ENCODE results near the gene ZNF821. TPM values are rescaled to one million over a fixed set of nuclear protein-coding genes. Genes with fewer than 3 reads are reported as not detected.
"Not testable (repeated sequence)": the region's sequence is repeated elsewhere in the genome, so short reads cannot be mapped to it uniquely, and the experiment has no call there.

ZNF821 gene
- total RNA-seq, 1 experiment from 2014 or later = 4.5 TPM

- no peak for DNase-seq (ENCODE audit: low read depth)
Observed at GRCh38 chr16:71902656-71903365, 18.8 kb upstream of the ZNF821 start.

- DNase-seq (ENCODE audit: low read depth) = no peak
Observed at GRCh38 chr16:71899171-71899570, 15.2 kb upstream of the ZNF821 start.

- DNase-seq (ENCODE audit: low read depth) = no peak
Observed at GRCh38 chr16:71896764-71897368, 12.9 kb upstream of the ZNF821 start.

- DNase-seq (ENCODE audit: low read depth) = peak; percentile 20
Observed at GRCh38 chr16:71895679-71896365, 11.8 kb upstream of the ZNF821 start.

- DNase-seq (ENCODE audit: low read depth) = peak; percentile 98
Observed at GRCh38 chr16:71894921-71895678, 11.1 kb upstream of the ZNF821 start, which contains the start of gene IST1. Gene IST1, plus strand, starts transcription at chr16:71895531. Its CDS starts 20,110 bp downstream, at chr16:71915641.

GRCh38 chr16:71894229-71894920 lies 10.4 kb upstream of the ZNF821 start:
- peak; percentile 58 for DNase-seq (ENCODE audit: low read depth)

GRCh38 chr16:71893888-71894228 lies 9.9 kb upstream of the ZNF821 start:
- no peak for DNase-seq (ENCODE audit: low read depth)

- no peak for DNase-seq (ENCODE audit: low read depth)
Observed at GRCh38 chr16:71889147-71889546, 5.2 kb upstream of the ZNF821 start.

- DNase-seq (ENCODE audit: low read depth) = no peak
Observed at GRCh38 chr16:71885261-71885650, 1.3 kb upstream of the ZNF821 start.

- DNase-seq (ENCODE audit: low read depth) = peak; percentile 12
Observed at GRCh38 chr16:71883168-71883848, 674 bp downstream of the ZNF821 start.

- DNase-seq (ENCODE audit: low read depth) = peak; percentile 61
Observed at GRCh38 chr16:71882505-71883167, 1.3 kb downstream of the ZNF821 start.

GRCh38 chr16:71880176-71880575 lies 3.8 kb downstream of the ZNF821 start:
- no peak for DNase-seq (ENCODE audit: low read depth)

- no peak for DNase-seq (ENCODE audit: low read depth)
Observed at GRCh38 chr16:71878911-71879310, 5.1 kb downstream of the ZNF821 start.

GRCh38 chr16:71873199-71873598 lies 10.8 kb downstream of the ZNF821 start:
- DNase-seq (ENCODE audit: low read depth) = no peak

GRCh38 chr16:71870818-71871217 lies 13.2 kb downstream of the ZNF821 start:
- no peak for DNase-seq (ENCODE audit: low read depth)

GRCh38 chr16:71869089-71869488 lies 14.9 kb downstream of the ZNF821 start:
- no peak for DNase-seq (ENCODE audit: low read depth)

GRCh38 chr16:71867939-71868338 lies 16.0 kb downstream of the ZNF821 start:
- DNase-seq (ENCODE audit: low read depth) = no peak

- not testable (repeated sequence) for DNase-seq (ENCODE audit: low read depth)
Observed at GRCh38 chr16:71867175-71867574, 16.8 kb downstream of the ZNF821 start.

GRCh38 chr16:71865173-71865863 lies 18.7 kb downstream of the ZNF821 start:
- no peak for DNase-seq (ENCODE audit: low read depth)

GRCh38 chr16:71863995-71864394 lies 20.0 kb downstream of the ZNF821 start:
- DNase-seq (ENCODE audit: low read depth) = no peak

Measured in Daoy (cell line).